Measurements from ENCODE around the gene MCM3. TPM values are rescaled to one million over a fixed set of nuclear protein-coding genes. Genes with fewer than 3 reads are reported as not detected.

Gene MCM3
- polyA plus RNA-seq, 1 donor (not counting 4 experiments of a cell fraction or from before 2014, with no cell fraction given), result 60.9 TPM

DNA sequence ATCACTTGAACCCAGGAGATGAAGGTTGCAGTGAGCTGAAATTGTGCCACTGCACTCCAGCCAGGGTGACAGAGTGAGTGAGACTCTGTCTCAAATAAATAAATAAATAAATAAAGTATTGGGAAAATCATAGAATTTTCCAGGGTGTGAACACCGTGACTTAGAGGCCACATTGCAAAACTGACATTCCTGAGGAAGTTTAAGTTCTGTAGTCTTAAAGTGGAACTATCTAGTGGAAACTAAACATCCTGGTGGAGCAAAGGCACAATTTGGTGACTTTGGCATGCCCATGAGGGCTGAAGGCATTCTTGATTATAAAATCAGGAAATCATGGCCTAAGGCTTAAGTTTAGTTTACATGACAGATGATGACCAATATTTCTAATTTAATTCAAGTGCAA lies 32.7 kb upstream of the MCM3 start:
- TF ChIP-seq, protein P1, sequence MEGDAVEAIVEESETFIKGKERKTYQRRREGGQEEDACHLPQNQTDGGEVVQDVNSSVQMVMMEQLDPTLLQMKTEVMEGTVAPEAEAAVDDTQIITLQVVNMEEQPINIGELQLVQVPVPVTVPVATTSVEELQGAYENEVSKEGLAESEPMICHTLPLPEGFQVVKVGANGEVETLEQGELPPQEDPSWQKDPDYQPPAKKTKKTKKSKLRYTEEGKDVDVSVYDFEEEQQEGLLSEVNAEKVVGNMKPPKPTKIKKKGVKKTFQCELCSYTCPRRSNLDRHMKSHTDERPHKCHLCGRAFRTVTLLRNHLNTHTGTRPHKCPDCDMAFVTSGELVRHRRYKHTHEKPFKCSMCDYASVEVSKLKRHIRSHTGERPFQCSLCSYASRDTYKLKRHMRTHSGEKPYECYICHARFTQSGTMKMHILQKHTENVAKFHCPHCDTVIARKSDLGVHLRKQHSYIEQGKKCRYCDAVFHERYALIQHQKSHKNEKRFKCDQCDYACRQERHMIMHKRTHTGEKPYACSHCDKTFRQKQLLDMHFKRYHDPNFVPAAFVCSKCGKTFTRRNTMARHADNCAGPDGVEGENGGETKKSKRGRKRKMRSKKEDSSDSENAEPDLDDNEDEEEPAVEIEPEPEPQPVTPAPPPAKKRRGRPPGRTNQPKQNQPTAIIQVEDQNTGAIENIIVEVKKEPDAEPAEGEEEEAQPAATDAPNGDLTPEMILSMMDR (optimal IDR thresholded peaks at IDR 0.05 in 1 of 3, IDR thresholded peaks at IDR 0.05 in 1 of 3, conservative IDR thresholded peaks at IDR 0.05 in 1 of 3; ENCODE audit: extremely low read depth in 1 of 3, insufficient read depth in 2 of 3, low read length in 3 of 3), result no peak
- TF ChIP-seq EZH2 (IDR thresholded peaks at IDR 0.05; ENCODE audit: low read length), result no peak
- Histone ChIP-seq H2AFZ (ENCODE audit: control insufficient read depth, low read length) (no peak overlapping the region), H3K4me1 (ENCODE audit: control insufficient read depth, extremely low read depth, insufficient read depth, low read length) (no peaks in the 10 kb centered on the region), H3K27ac (ENCODE audit: control insufficient read depth, insufficient read depth, low read length) (no peak overlapping the region), H4K20me1 (ENCODE audit: control insufficient read depth, extremely low read depth, insufficient read depth, low read length) (no peaks in the 10 kb centered on the region), H3K4me3 (ENCODE audit: control insufficient read depth in 2 of 3, extremely low read depth in 1 of 3, insufficient read depth in 2 of 3, low read depth in 1 of 3, low read length in 3 of 3) (no peak overlapping the region), H3K9me1 (ENCODE audit: control insufficient read depth, extremely low read depth, insufficient read depth, low read length) (no peaks in the 10 kb centered on the region), H3K36me3 (ENCODE audit: control insufficient read depth in 2 of 2, extremely low read depth in 1 of 2, insufficient read depth in 2 of 2, low read length in 2 of 2) (no peaks in the 10 kb centered on the region), H3K4me2 (ENCODE audit: control insufficient read depth, extremely low read depth, insufficient read depth, low read depth, low read length) (no peak overlapping the region), H3K9me3 (ENCODE audit: control insufficient read depth, low read depth, low read length) (no peaks in the 10 kb centered on the region), H3K79me2 (ENCODE audit: control insufficient read depth, insufficient read depth, low read length) (no peaks in the 10 kb centered on the region), H3K27me3 (ENCODE audit: control insufficient read depth, extremely low read depth, insufficient read depth, low read length) (no peaks in the 10 kb centered on the region), H3K9ac (ENCODE audit: control insufficient read depth, extremely low read depth, insufficient read depth, low read length) (no peak overlapping the region)
- dilution Hi-C loops (cut with MboI; ENCODE audit: extremely low pct_ligation_motif_present, low sequenced_read_pairs), result no loop called here
- FAIRE-seq (no peak), DNase-seq (ENCODE audit: low read depth, low spot score) (no peak)

DNA sequence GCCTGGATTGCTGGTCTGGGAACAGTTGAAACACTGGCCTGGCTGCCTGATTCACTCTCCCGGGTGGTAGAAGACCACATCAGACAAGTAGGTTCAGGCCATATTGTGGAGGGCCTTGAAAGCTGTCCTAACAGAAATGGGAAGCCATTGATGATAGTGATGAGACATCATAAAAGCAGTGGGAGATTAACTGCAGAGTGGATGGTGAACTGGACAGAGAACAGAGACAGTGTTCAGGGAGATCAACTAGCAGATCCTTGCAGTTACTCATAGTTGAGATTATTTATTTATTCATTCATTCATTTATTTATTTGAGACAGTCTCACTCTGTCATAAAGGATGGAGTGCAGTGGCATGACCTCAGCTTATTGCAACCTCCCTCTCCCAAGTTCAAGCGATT lies 30.2 kb upstream of the MCM3 start:
- H3K79me2 ChIP-seq (ENCODE audit: control insufficient read depth, insufficient read depth, low read length), result no peaks in the 10 kb centered on the region
- no peaks in the 10 kb centered on the region for H3K9me1 ChIP-seq (ENCODE audit: control insufficient read depth, extremely low read depth, insufficient read depth, low read length)
- H4K20me1 ChIP-seq (ENCODE audit: control insufficient read depth, extremely low read depth, insufficient read depth, low read length), result no peaks in the 10 kb centered on the region
- FAIRE-seq (no peak), DNase-seq (ENCODE audit: low read depth, low spot score) (no peak)
- dilution Hi-C loops (cut with MboI; ENCODE audit: extremely low pct_ligation_motif_present, low sequenced_read_pairs), result no loop called here
- H3K9ac ChIP-seq (ENCODE audit: control insufficient read depth, extremely low read depth, insufficient read depth, low read length), result no peak overlapping the region
- no peaks in the 10 kb centered on the region for H3K4me1 ChIP-seq (ENCODE audit: control insufficient read depth, extremely low read depth, insufficient read depth, low read length)
- no peaks in the 10 kb centered on the region for H3K27me3 ChIP-seq (ENCODE audit: control insufficient read depth, extremely low read depth, insufficient read depth, low read length)
- TF ChIP-seq, protein P1 (optimal IDR thresholded peaks at IDR 0.05 in 1 of 3, IDR thresholded peaks at IDR 0.05 in 1 of 3, conservative IDR thresholded peaks at IDR 0.05 in 1 of 3; ENCODE audit: extremely low read depth in 1 of 3, insufficient read depth in 2 of 3, low read length in 3 of 3), result no peak
- no peak for TF ChIP-seq EZH2 (IDR thresholded peaks at IDR 0.05; ENCODE audit: low read length)
- no peaks in the 10 kb centered on the region for H3K36me3 ChIP-seq (ENCODE audit: control insufficient read depth in 2 of 2, extremely low read depth in 1 of 2, insufficient read depth in 2 of 2, low read length in 2 of 2)
- H2AFZ ChIP-seq (ENCODE audit: control insufficient read depth, low read length), result no peak overlapping the region
- H3K4me2 ChIP-seq (ENCODE audit: control insufficient read depth, extremely low read depth, insufficient read depth, low read depth, low read length), result no peak overlapping the region
- no peaks in the 10 kb centered on the region for H3K9me3 ChIP-seq (ENCODE audit: control insufficient read depth, low read depth, low read length)
- no peak overlapping the region for H3K27ac ChIP-seq (ENCODE audit: control insufficient read depth, insufficient read depth, low read length)
- no peak overlapping the region for H3K4me3 ChIP-seq (ENCODE audit: control insufficient read depth in 2 of 3, extremely low read depth in 1 of 3, insufficient read depth in 2 of 3, low read depth in 1 of 3, low read length in 3 of 3)
